Right lobe of liver (tissue), 4 donors: ENCODE data around the gene LAMC1.

Experiments used
- CTCF ChIP-seq, 4 donors: fragments of 200-600 bp in 3 of 4; fragments of 450-650 bp in 1 of 4; IDR thresholded peaks; one replicate each; pipeline versions ENCODE4 v1.5.1 to v1.8.0; 2016 to 2022; ENCODE audit warnings: antibody characterized with exemption in 4 of 4, mild to moderate bottlenecking in 2 of 4
- POLR2A ChIP-seq: fragments of 450-650 bp; IDR thresholded peaks from one replicate; pipeline ENCODE4 v1.6.1; 2017; ENCODE audit warnings: antibody characterized with exemption, mild to moderate bottlenecking
- donor health status: DM: no; HTN: no; CAD: no.
- donor health status: DM: no; HTN: no; CAD: no.
- donor health status: DM: no; HTN: yes; CAD: no.

- peak; percentile 48 for TF ChIP-seq POLR2A
- peak; percentile 46 to 61 (median 60) for TF ChIP-seq CTCF (IDR thresholded peaks at IDR 0.05)
These were observed 539 bp downstream of the LAMC1 start for GRCh38 chr1:183023601-183024316.
